Neural crest cell (in vitro differentiated cells): ENCODE measurements around the gene FITM2. TPM values are rescaled to one million over a fixed set of nuclear protein-coding genes. Genes with fewer than 3 reads are reported as not detected.
A peak's percentile ranks its signal among the peaks of the same experiment; 100 is the strongest.

Source experiments
- DNase-seq: peaks from one replicate; pipeline ENCODE4 v3.0.0; 2021; ENCODE audit warnings: low read depth, mixed read lengths, low spot score
- H3K27ac Mint-ChIP-seq: one replicate; pipeline ENCODE4 v1.8.0; 2021; ENCODE audit warnings: mild to moderate bottlenecking, mixed read lengths; ENCODE audit not compliant: unreplicated experiment
- H3K27me3 Mint-ChIP-seq: 2 replicates; pipeline ENCODE4 v1.8.0; 2021; ENCODE audit warnings: low read depth, mild to moderate bottlenecking, mixed read lengths
- H3K36me3 Mint-ChIP-seq: 2 replicates; pipeline ENCODE4 v1.8.0; 2021; ENCODE audit warnings: low read depth, mild to moderate bottlenecking, mixed read lengths
- H3K4me1 Mint-ChIP-seq: 2 replicates; pipeline ENCODE4 v1.8.0; 2021; ENCODE audit warnings: mixed read lengths
- H3K4me3 Mint-ChIP-seq: one replicate; pipeline ENCODE4 v1.8.0; 2021; ENCODE audit warnings: mild to moderate bottlenecking, mixed read lengths
- H3K9me3 Mint-ChIP-seq: 2 replicates; pipeline ENCODE4 v1.8.0; 2021; ENCODE audit warnings: mixed read lengths
- CTCF ChIP-seq: fragments of 200-600 bp; sonication (generic); conservative IDR thresholded peaks from 2 replicates; pipeline ENCODE4 v1.5.0; 2021; ENCODE audit warnings: antibody characterized with exemption, mild to moderate bottlenecking
- total RNA-seq: library from RNA; stranded (reverse); gene quantifications from 2 replicates; pipeline ENCODE4 v1.2.1, GENCODE V29; 2021

Gene FITM2
- total RNA-seq, 1 donor from 2014 or later, result 6.4 TPM

DNA sequence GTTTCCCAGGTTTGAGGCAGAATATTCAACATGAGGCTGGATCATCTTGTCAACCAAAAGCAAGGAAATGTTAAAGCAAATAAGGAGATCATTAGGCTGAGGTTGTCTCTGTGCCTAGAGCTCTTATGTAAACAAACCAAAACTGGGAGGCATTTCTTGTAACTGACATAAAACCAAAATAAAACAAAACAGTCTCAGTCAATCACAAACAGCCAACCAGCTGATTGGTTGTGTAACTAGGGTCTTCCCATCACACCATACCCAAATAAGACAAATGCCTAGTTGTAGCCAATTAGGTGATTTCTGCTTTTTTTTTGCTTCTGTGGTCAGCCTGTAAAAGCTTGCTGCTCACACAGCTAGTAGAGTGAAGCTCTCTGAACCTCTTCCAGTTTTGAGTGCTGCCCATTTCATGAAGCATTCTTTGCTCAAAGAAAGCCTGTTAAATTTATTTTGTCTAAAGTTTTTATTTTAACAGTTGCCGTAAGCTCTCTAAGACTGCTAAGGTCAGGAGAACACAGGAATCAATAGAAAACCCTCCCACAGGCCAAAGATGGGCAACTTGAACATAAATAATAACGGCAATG lies 8.9 kb upstream of the FITM2 start:
- H3K36me3 Mint-ChIP-seq, result no peaks in the 10 kb centered on the region
- TF ChIP-seq CTCF, result no peak
- DNase-seq, result no peak
- no peaks in the 10 kb centered on the region for H3K9me3 Mint-ChIP-seq
- H3K27ac Mint-ChIP-seq, result no peak overlapping the region
- H3K4me3 Mint-ChIP-seq, result no peak overlapping the region
- H3K4me1 Mint-ChIP-seq, result peaks cover 7% of the 10 kb centered on the region
- H3K27me3 Mint-ChIP-seq, result peaks cover 2% of the 10 kb centered on the region

- Mint-ChIP-seq H3K4me3 (no peak overlapping the region), H3K27ac (no peak overlapping the region), H3K9me3 (no peaks in the 10 kb centered on the region), H3K4me1 (peaks cover 13% of the 10 kb centered on the region), H3K36me3 (no peaks in the 10 kb centered on the region), H3K27me3 (peaks cover 13% of the 10 kb centered on the region)
- TF ChIP-seq CTCF, result no peak
- DNase-seq, result no peak
Measured at GRCh38 chr20:44314870-44315269, 3.9 kb upstream of the FITM2 start.

GRCh38 chr20:44309763-44310663 lies 989 bp downstream of the FITM2 start:
- H3K27ac Mint-ChIP-seq, result peak overlapping the region; percentile 71
- no peak for DNase-seq
- no peaks in the 10 kb centered on the region for H3K9me3 Mint-ChIP-seq
- peaks cover 12% of the 10 kb centered on the region for H3K27me3 Mint-ChIP-seq
- TF ChIP-seq CTCF, result no peak
- no peaks in the 10 kb centered on the region for H3K36me3 Mint-ChIP-seq
- peak overlapping the region; percentile 86 for H3K4me3 Mint-ChIP-seq
- peaks cover 18% of the 10 kb centered on the region for H3K4me1 Mint-ChIP-seq

GRCh38 chr20:44306927-44307326 lies 4.1 kb downstream of the FITM2 start:
- H3K27ac Mint-ChIP-seq, result no peak overlapping the region
- DNase-seq, result no peak
- H3K9me3 Mint-ChIP-seq, result no peaks in the 10 kb centered on the region
- peak overlapping the region; percentile 47 for H3K4me3 Mint-ChIP-seq
- no peaks in the 10 kb centered on the region for H3K36me3 Mint-ChIP-seq
- TF ChIP-seq CTCF, result no peak
- peaks cover 18% of the 10 kb centered on the region for H3K4me1 Mint-ChIP-seq
- H3K27me3 Mint-ChIP-seq, result peaks cover 9% of the 10 kb centered on the region

- TF ChIP-seq CTCF, result no peak
- H3K27me3 Mint-ChIP-seq, result no peaks in the 10 kb centered on the region
- H3K27ac Mint-ChIP-seq, result no peak overlapping the region
- H3K4me1 Mint-ChIP-seq, result peaks cover under 1% of the 10 kb centered on the region
- H3K9me3 Mint-ChIP-seq, result no peaks in the 10 kb centered on the region
- no peak for DNase-seq
- H3K4me3 Mint-ChIP-seq, result peak overlapping the region; percentile 41
- H3K36me3 Mint-ChIP-seq, result no peaks in the 10 kb centered on the region
Measured at GRCh38 chr20:44304383-44304782, 6.6 kb downstream of the FITM2 start.
